Upper lobe of left lung (tissue), 6 donors: Measurements from ENCODE around the gene ANKLE1. TPM values are rescaled to one million over a fixed set of nuclear protein-coding genes. Genes with fewer than 3 reads are reported as not detected.

ENCODE experiments used
- ATAC-seq, 2 donors: fragments of 200-7000 bp; cut with Tn5 transposase; one replicate each; pipeline ENCODE4 v1.9.1; 2022; ENCODE audit warnings: mild to moderate bottlenecking in 2 of 2, moderate library complexity in 2 of 2; ENCODE audit not compliant: low FRiP score in 2 of 2
- DNase-seq, 2 donors: peaks; one replicate each; pipeline ENCODE4 v3.0.0-alpha.2; 2019 to 2020
- H3K27ac ChIP-seq, 4 donors: fragments of 200-600 bp; sonication (generic); one replicate each; pipeline ENCODE4 v1.5.1; 2016 to 2019
- H3K27me3 ChIP-seq, 4 donors: fragments of 200-600 bp; sonication (generic); one replicate each; pipeline ENCODE4 v1.5.1; 2017 to 2019
- H3K36me3 ChIP-seq, 4 donors: fragments of 200-600 bp; sonication (generic); one replicate each; pipeline ENCODE4 v1.5.1; 2016 to 2019
- H3K4me1 ChIP-seq, 4 donors: fragments of 200-600 bp; sonication (generic); one replicate each; pipeline ENCODE4 v1.5.1; 2018 to 2019
- H3K4me3 ChIP-seq, 4 donors: fragments of 200-600 bp; sonication (generic); one replicate each; pipeline ENCODE4 v1.5.1; 2017 to 2019; ENCODE audit warnings: mild to moderate bottlenecking in 2 of 4, moderate library complexity in 1 of 4
- H3K9me3 ChIP-seq, 4 donors: fragments of 200-600 bp; sonication (generic); one replicate each; pipeline ENCODE4 v1.5.1; 2018 to 2019
- CTCF ChIP-seq, 6 experiments: fragments of 450-650 bp in 4 of 6; fragments of 200-600 bp in 2 of 6; sonication (generic) in 2 of 6; IDR thresholded peaks; one replicate each; pipeline ENCODE4 v1.5.1; 2016 to 2019; ENCODE audit warnings: antibody characterized with exemption in 6 of 6
- EP300 ChIP-seq, 4 donors: sonication (generic); formaldehyde crosslinking; IDR thresholded peaks; one replicate each; pipeline ENCODE4 v1.5.1; 2017; ENCODE audit warnings: antibody characterized with exemption in 4 of 4, control low read depth in 2 of 4
- POLR2A ChIP-seq, 4 donors: fragments of 450-650 bp; IDR thresholded peaks; one replicate each; pipeline ENCODE4 v1.5.1; 2016 to 2017; ENCODE audit warnings: antibody characterized with exemption in 4 of 4, mild to moderate bottlenecking in 2 of 4
- POLR2AphosphoS5 ChIP-seq, 2 donors: sonication (generic); formaldehyde crosslinking; IDR thresholded peaks; one replicate each; pipeline ENCODE4 v1.5.1; 2017; ENCODE audit warnings: antibody characterized with exemption in 2 of 2
- whole genome bisulfite sequencing, 2 donors: methylation state at CpG; one replicate each; pipeline ENCODE4 v1.1.5; 2017 to 2018; 5-methylcytosine and 5-hydroxymethylcytosine counted together
- total RNA-seq, 6 donors: library from RNA; depleted of rRNA in 4 of 6; stranded (reverse); fragments of >200 nt in 4 of 6; gene quantifications; one replicate each; pipeline versions ENCODE4 v1.1.0 to v1.2.1, GENCODE V29; 2016 to 2021
- donor health status: DM: no; HTN: no; CAD: no; lungs with moderate emphysema.
- donor health status: DM: no; HTN: yes; CAD: no; lungs with severe emphysema.

Gene ANKLE1
- total RNA-seq, 6 donors from 2014 or later, result 0.57 to 13.6 (median 1.4) TPM

GRCh38 chr19:17327068-17327653 lies 45.5 kb downstream of the ANKLE1 start:
- ATAC-seq, result no peak
- Histone ChIP-seq H3K4me1 (peaks cover 8 to 27% (median 13%) of the 10 kb centered on the region in 4 donors), H3K27me3 (peaks cover 0 to 9% (median 2%) of the 10 kb centered on the region in 4 donors), H3K9me3 (no peaks in the 10 kb centered on the region), H3K36me3 (peaks cover 0 to 5% (median 1%) of the 10 kb centered on the region in 4 donors), H3K27ac (peak overlapping the region in 1 of 4 donors; percentile 67), H3K4me3 (no peak overlapping the region)
- WGBS, 2 donors, result 87 to 91% methylated on average over 6 to 17 of the region's 27 CpGs
- TF ChIP-seq POLR2AphosphoS5 (IDR thresholded peaks at IDR 0.05), result no peak
- DNase-seq, result peak in 1 of 2 donors; percentile 80

- H3K27me3 ChIP-seq, result peaks cover 0 to 9% (median 2%) of the 10 kb centered on the region in 4 donors
- DNase-seq (peak; percentile 86 to 92), ATAC-seq (peak; percentile 60 to 79)
- H3K9me3 ChIP-seq, result no peaks in the 10 kb centered on the region
- H3K36me3 ChIP-seq, result no peaks in the 10 kb centered on the region
- 34 to 50% methylated on average over 12 to 46 of the region's 64 CpGs for WGBS, 2 donors
- H3K4me1 ChIP-seq, result peaks cover 8 to 31% (median 13%) of the 10 kb centered on the region in 4 donors
- H3K4me3 ChIP-seq, result peak overlapping the region in 3 of 4 donors; percentile 45 to 58 (median 53)
- peak overlapping the region in 3 of 4 donors; percentile 60 to 80 (median 67) for H3K27ac ChIP-seq
- no peak for TF ChIP-seq EP300 (IDR thresholded peaks at IDR 0.05)
- peak in 4 of 6 experiments; percentile 40 to 72 (median 58) for TF ChIP-seq CTCF (IDR thresholded peaks at IDR 0.05)
- no peak for TF ChIP-seq POLR2AphosphoS5 (IDR thresholded peaks at IDR 0.05)
- peak in 1 of 4 donors; percentile 48 for TF ChIP-seq POLR2A (IDR thresholded peaks at IDR 0.05)
These were observed 46.2 kb downstream of the ANKLE1 start for GRCh38 chr19:17327654-17328516.

- TF ChIP-seq EP300 (IDR thresholded peaks at IDR 0.05) (no peak), POLR2AphosphoS5 (IDR thresholded peaks at IDR 0.05) (no peak), CTCF (IDR thresholded peaks at IDR 0.05) (no peak), POLR2A (IDR thresholded peaks at IDR 0.05) (no peak)
These were observed 47.0 kb downstream of the ANKLE1 start for GRCh38 chr19:17328517-17329365.

GRCh38 chr19:17329366-17330261 lies 47.9 kb downstream of the ANKLE1 start:
- no peaks in the 10 kb centered on the region for H3K9me3 ChIP-seq
- H3K27me3 ChIP-seq, result peaks cover 0 to 9% (median 2%) of the 10 kb centered on the region in 4 donors
- ATAC-seq (no peak), DNase-seq (no peak)
- H3K4me1 ChIP-seq, result peaks cover 16 to 39% (median 26%) of the 10 kb centered on the region in 4 donors
- peak overlapping the region in 3 of 4 donors; percentile 45 to 58 (median 53) for H3K4me3 ChIP-seq
- no peak overlapping the region for H3K27ac ChIP-seq
- TF ChIP-seq CTCF (IDR thresholded peaks at IDR 0.05) (no peak), EP300 (IDR thresholded peaks at IDR 0.05) (no peak), POLR2A (IDR thresholded peaks at IDR 0.05) (no peak), POLR2AphosphoS5 (IDR thresholded peaks at IDR 0.05) (no peak)
- H3K36me3 ChIP-seq, result no peaks in the 10 kb centered on the region
- 75 to 79% methylated on average over 42 to 46 of the region's 51 CpGs for WGBS, 2 donors

More at GRCh38 chr19:17328517-17329365, 47.0 kb downstream of the ANKLE1 start:
- no peaks in the 10 kb centered on the region for H3K9me3 ChIP-seq
- peaks cover 0 to 9% (median 2%) of the 10 kb centered on the region in 4 donors for H3K27me3 ChIP-seq
- peak overlapping the region in 3 of 4 donors; percentile 45 to 58 (median 53) for H3K4me3 ChIP-seq
- peak overlapping the region in 3 of 4 donors; percentile 60 to 80 (median 67) for H3K27ac ChIP-seq
- H3K4me1 ChIP-seq, result peaks cover 11 to 34% (median 20%) of the 10 kb centered on the region in 4 donors
- no peaks in the 10 kb centered on the region for H3K36me3 ChIP-seq
- WGBS, 2 donors, result 38 to 52% methylated on average over 29 to 62 of the region's 94 CpGs
- peak in 1 of 2 donors; percentile 2 for ATAC-seq
- peak in 1 of 2 donors; percentile 86 for DNase-seq
